Cardiac fibroblast (primary cell): ENCODE data around the gene ACBD6.
A peak's percentile ranks its signal among the peaks of the same experiment; 100 is the strongest.

Experiments used
- DNase-seq, 2 donors: peaks; one replicate each; pipeline versions ENCODE4 v3.0.0 to v3.0.0-alpha.2; 2010; ENCODE audit warnings: low read depth in 2 of 2
- H3K4me3 ChIP-seq, 2 donors: replicated peaks in 1 of 2; 1 replicate in 1 of 2; 2 replicates in 1 of 2; pipeline ENCODE4 v1.5.1; 2011; ENCODE audit warnings: low read depth in 2 of 2, low read length in 2 of 2, mild to moderate bottlenecking in 2 of 2, moderate library complexity in 1 of 2
- CTCF ChIP-seq: IDR thresholded peaks from one replicate; pipeline ENCODE4 v1.5.1; 2011; ENCODE audit warnings: low read depth, mild to moderate bottlenecking, low read length, inconsistent platforms

ACBD6 gene

GRCh38 chr1:180299479-180300221, 202.7 kb downstream of the ACBD6 start:
- no peak for TF ChIP-seq CTCF
- H3K4me3 ChIP-seq: no peak overlapping the region
- no peak for DNase-seq

- no peak for TF ChIP-seq CTCF
- no peak for DNase-seq
- H3K4me3 ChIP-seq: no peak overlapping the region
These were observed 206.4 kb downstream of the ACBD6 start for GRCh38 chr1:180295999-180296398.

DNA sequence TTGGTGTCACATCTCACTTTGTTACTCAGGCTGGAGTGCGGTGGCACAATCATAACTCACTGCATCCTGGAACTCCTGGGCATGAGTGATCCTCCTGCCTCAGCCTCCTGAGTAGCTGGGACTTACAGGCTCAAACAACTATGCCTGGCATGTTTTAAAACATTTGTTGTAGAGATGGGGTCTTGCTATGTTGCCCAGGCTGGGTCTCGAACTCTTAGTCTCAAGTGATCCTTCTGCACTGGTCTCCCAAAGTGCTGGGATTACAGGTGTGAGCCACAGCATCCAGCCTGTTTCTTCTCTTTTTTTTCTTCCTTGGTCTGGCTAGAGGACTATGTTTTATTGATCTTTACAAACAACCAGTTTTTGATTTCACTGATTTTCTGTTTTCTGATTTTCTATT, 207.7 kb downstream of the ACBD6 start:
- H3K4me3 ChIP-seq: no peak overlapping the region
- DNase-seq: no peak
- no peak for TF ChIP-seq CTCF

- TF ChIP-seq CTCF: no peak
- DNase-seq: peak; percentile 43 to 74
- H3K4me3 ChIP-seq: no peak overlapping the region
These were observed 211.4 kb downstream of the ACBD6 start for GRCh38 chr1:180291004-180291403.

- no peak overlapping the region for H3K4me3 ChIP-seq
- no peak for TF ChIP-seq CTCF
These were observed 211.9 kb downstream of the ACBD6 start for GRCh38 chr1:180290265-180291001.

GRCh38 chr1:180288940-180289339, 213.4 kb downstream of the ACBD6 start:
- H3K4me3 ChIP-seq: no peak overlapping the region
- TF ChIP-seq CTCF: no peak
- no peak for DNase-seq

More at GRCh38 chr1:180290265-180291001, 211.9 kb downstream of the ACBD6 start:
- no peak for DNase-seq
